Activated T-cell treated with anti-CD3 and anti-CD28 coated beads, Interleukin-2, amount 50 U/mL, for 4 hours (primary cell): Measurements from ENCODE around the gene GPX6. TPM values are rescaled to one million over a fixed set of nuclear protein-coding genes. Genes with fewer than 3 reads are reported as not detected.
"Not testable (repeated sequence)": the region's sequence is repeated elsewhere in the genome, so short reads cannot be mapped to it uniquely, and the experiment has no call there.

Experiments
- ATAC-seq, 2 donors: fragments of 200-7000 bp; cut with Tn5 transposase; one replicate each; pipeline ENCODE4 v1.10.0; 2021
- DNase-seq: peaks from one replicate; pipeline ENCODE4 v3.0.0-alpha.2; 2020
- H3K27me3 Mint-ChIP-seq: one replicate; pipeline ENCODE4 v1.8.0; 2021; ENCODE audit warnings: low read depth, mixed read lengths
- H3K36me3 Mint-ChIP-seq: one replicate; pipeline ENCODE4 v1.8.0; 2022; ENCODE audit warnings: mixed read lengths; ENCODE audit not compliant: insufficient read depth
- H3K4me1 Mint-ChIP-seq: one replicate; pipeline ENCODE4 v1.8.0; 2021; ENCODE audit warnings: low read depth, mixed read lengths
- H3K4me3 Mint-ChIP-seq: one replicate; pipeline ENCODE4 v1.8.0; 2021; ENCODE audit warnings: mild to moderate bottlenecking, moderate library complexity, mixed read lengths
- H3K9me3 Mint-ChIP-seq: one replicate; pipeline ENCODE4 v1.8.0; 2021; ENCODE audit warnings: mixed read lengths
- total RNA-seq, 3 donors: library from RNA; stranded (reverse); gene quantifications; one replicate each; pipeline ENCODE4 v1.2.1, GENCODE V29; 2021

The GPX6 gene
- total RNA-seq, 3 donors from 2014 or later, result not detected

GRCh38 chr6:28480253-28480932 lies 35.2 kb downstream of the GPX6 start:
- no peaks in the 10 kb centered on the region for H3K9me3 Mint-ChIP-seq
- peaks cover 3% of the 10 kb centered on the region for H3K4me1 Mint-ChIP-seq
- DNase-seq (no peak), ATAC-seq (no peak)
- H3K27me3 Mint-ChIP-seq, result peaks cover 57% of the 10 kb centered on the region
- no peak overlapping the region for H3K4me3 Mint-ChIP-seq
- H3K36me3 Mint-ChIP-seq, result no peaks in the 10 kb centered on the region

GRCh38 chr6:28478518-28478917 lies 37.1 kb downstream of the GPX6 start:
- Mint-ChIP-seq H3K36me3 (no peaks in the 10 kb centered on the region), H3K4me1 (peaks cover 3% of the 10 kb centered on the region), H3K27me3 (peaks cover 66% of the 10 kb centered on the region), H3K9me3 (no peaks in the 10 kb centered on the region), H3K4me3 (no peak overlapping the region)
- no peak for DNase-seq
- ATAC-seq, result no peak

- Mint-ChIP-seq H3K4me1 (peaks cover 3% of the 10 kb centered on the region), H3K9me3 (peaks cover 3% of the 10 kb centered on the region), H3K4me3 (no peak overlapping the region), H3K36me3 (no peaks in the 10 kb centered on the region), H3K27me3 (peaks cover 60% of the 10 kb centered on the region)
- ATAC-seq (peak; percentile 66 to 73), DNase-seq (no peak)
Measured at GRCh38 chr6:28474441-28475219, 41.0 kb downstream of the GPX6 start.

- H3K9me3 Mint-ChIP-seq, H3K36me3 Mint-ChIP-seq, H3K4me3 Mint-ChIP-seq, ATAC-seq, DNase-seq, H3K4me1 Mint-ChIP-seq: not testable (repeated sequence)
- H3K27me3 Mint-ChIP-seq, result peaks cover 40% of the 10 kb centered on the region
Measured at GRCh38 chr6:28469153-28469745, 46.3 kb downstream of the GPX6 start.

GRCh38 chr6:28468056-28468455 lies 47.5 kb downstream of the GPX6 start:
- no peak for ATAC-seq
- H3K4me3 Mint-ChIP-seq, result no peak overlapping the region
- H3K27me3 Mint-ChIP-seq, result peaks cover 43% of the 10 kb centered on the region
- no peak for DNase-seq
- no peaks in the 10 kb centered on the region for H3K4me1 Mint-ChIP-seq
- peaks cover 6% of the 10 kb centered on the region for H3K9me3 Mint-ChIP-seq
- no peaks in the 10 kb centered on the region for H3K36me3 Mint-ChIP-seq

- peaks cover 47% of the 10 kb centered on the region for H3K27me3 Mint-ChIP-seq
- peaks cover 4% of the 10 kb centered on the region for H3K4me1 Mint-ChIP-seq
- H3K9me3 Mint-ChIP-seq, result no peaks in the 10 kb centered on the region
- DNase-seq, result no peak
- no peak overlapping the region for H3K4me3 Mint-ChIP-seq
- ATAC-seq, result no peak
- no peaks in the 10 kb centered on the region for H3K36me3 Mint-ChIP-seq
Measured at GRCh38 chr6:28462401-28462800, 53.2 kb downstream of the GPX6 start.

- Mint-ChIP-seq H3K4me1 (peaks cover 4% of the 10 kb centered on the region), H3K36me3 (no peaks in the 10 kb centered on the region), H3K4me3 (no peak overlapping the region), H3K27me3 (peaks cover 58% of the 10 kb centered on the region), H3K9me3 (no peaks in the 10 kb centered on the region)
- no peak for DNase-seq
- ATAC-seq, result no peak
Measured at GRCh38 chr6:28458568-28458967, 57.0 kb downstream of the GPX6 start.

Other genes starting within 250 kb of the GPX6 start
- gene ZSCAN26, start 248.7 kb downstream of the GPX6 start, total RNA-seq, result 1 to 10 TPM; 5.5 to 6.7 (median 6.5) TPM
- 1 to 10 TPM; 1.7 to 2.7 (median 2.3) TPM for gene PGBD1, start 234.2 kb downstream of the GPX6 start, total RNA-seq
- gene ZSCAN31, start 179.6 kb downstream of the GPX6 start, total RNA-seq, result 1 to 10 TPM in 1 of 3 donors, under 1 TPM in 2; 0.76 to 1.5 (median 0.83) TPM
- 1 to 10 TPM; 1.9 to 2.4 (median 2.3) TPM for gene ZKSCAN3, start 165.8 kb downstream of the GPX6 start, total RNA-seq
- gene ZSCAN12, start 116.0 kb downstream of the GPX6 start, total RNA-seq, result 1 to 10 TPM; 2.7 to 2.8 (median 2.7) TPM
- under 1 TPM; 0.46 to 0.76 (median 0.69) TPM for gene ZSCAN23, start 72.3 kb downstream of the GPX6 start, total RNA-seq
- gene GPX5, start 10.1 kb upstream of the GPX6 start, total RNA-seq, result not detected